Naive thymus-derived CD4-positive, alpha-beta T cell (primary cell): ENCODE results near the gene UGT1A5. TPM values are rescaled to one million over a fixed set of nuclear protein-coding genes. Genes with fewer than 3 reads are reported as not detected.

ENCODE experiments used
- ATAC-seq: fragments of 150-1000 bp; cut with Tn5 transposase; 2 replicates; pipeline ENCODE4 v1.10.0; 2021; ENCODE audit warnings: mild to moderate bottlenecking, moderate library complexity
- CTCF ChIA-PET: fragments of 350-600 bp; sonication (Branson Sonifier 250); formaldehyde crosslinking; loops from one replicate; lab custom pipeline; 2021; ENCODE audit warnings: antibody characterized with exemption; lab: Charles Lee
- POLR2A ChIA-PET: fragments of 350-600 bp; sonication (Branson Sonifier 250); formaldehyde crosslinking; loops from one replicate; lab custom pipeline; 2021; ENCODE audit warnings: antibody characterized with exemption, inconsistent platforms; lab: Charles Lee
- DNase-seq, 9 donors: peaks; one replicate each; pipeline versions ENCODE4 v3.0.0 to v3.0.0-alpha.2; 2020 to 2022; ENCODE audit warnings: mixed read lengths in 1 of 9
- H3K27ac ChIP-seq: one replicate; pipeline ENCODE4 v1.7.0; 2013; ENCODE audit warnings: mild to moderate bottlenecking, low read depth, low read length, moderate library complexity
- H3K27me3 ChIP-seq, 2 donors: one replicate each; pipeline ENCODE4 v1.7.0; 2013; ENCODE audit warnings: low read length in 2 of 2, mild to moderate bottlenecking in 2 of 2, moderate library complexity in 2 of 2; ENCODE audit not compliant: control insufficient read depth in 2 of 2, insufficient read depth in 2 of 2
- H3K36me3 ChIP-seq, 3 experiments: 1 replicate in 2 of 3; 2 replicates in 1 of 3; pipeline ENCODE4 v1.7.0; 2013; ENCODE audit warnings: low read length in 3 of 3, mild to moderate bottlenecking in 3 of 3, moderate library complexity in 1 of 3; ENCODE audit not compliant: insufficient read depth in 3 of 3, control insufficient read depth in 2 of 3
- H3K4me1 ChIP-seq, 2 donors: one replicate each; pipeline ENCODE4 v1.7.0; 2013; ENCODE audit warnings: low read length in 2 of 2, mild to moderate bottlenecking in 2 of 2, moderate library complexity in 1 of 2; ENCODE audit not compliant: control insufficient read depth in 2 of 2, insufficient read depth in 2 of 2
- H3K4me3 ChIP-seq: 2 replicates; pipeline ENCODE4 v1.7.0; 2013; ENCODE audit warnings: mild to moderate bottlenecking, low read length
- H3K9me3 ChIP-seq, 3 experiments: 1 replicate in 2 of 3; 2 replicates in 1 of 3; pipeline ENCODE4 v1.7.0; 2013; ENCODE audit warnings: low read length in 3 of 3; ENCODE audit not compliant: control insufficient read depth in 2 of 3
- H3K27ac Mint-ChIP-seq, 9 donors: one replicate each; pipeline ENCODE4 v1.8.0; 2020 to 2022; ENCODE audit warnings: mixed read lengths in 9 of 9, mild to moderate bottlenecking in 8 of 9, moderate library complexity in 5 of 9, inconsistent platforms in 2 of 9
- H3K27me3 Mint-ChIP-seq, 5 donors: one replicate each; pipeline ENCODE4 v1.8.0; 2021 to 2022; ENCODE audit warnings: mixed read lengths in 5 of 5, mild to moderate bottlenecking in 1 of 5
- H3K36me3 Mint-ChIP-seq, 5 donors: one replicate each; pipeline ENCODE4 v1.8.0; 2020 to 2022; ENCODE audit warnings: mixed read lengths in 5 of 5, mild to moderate bottlenecking in 3 of 5, inconsistent platforms in 1 of 5
- H3K4me1 Mint-ChIP-seq, 7 donors: one replicate each; pipeline ENCODE4 v1.8.0; 2020 to 2022; ENCODE audit warnings: mixed read lengths in 7 of 7, mild to moderate bottlenecking in 3 of 7, inconsistent platforms in 1 of 7
- H3K4me3 Mint-ChIP-seq, 10 donors: one replicate each; pipeline ENCODE4 v1.8.0; 2020 to 2022; ENCODE audit warnings: mild to moderate bottlenecking in 10 of 10, mixed read lengths in 10 of 10, moderate library complexity in 6 of 10, inconsistent platforms in 2 of 10
- H3K9me3 Mint-ChIP-seq, 11 donors: one replicate each; pipeline ENCODE4 v1.8.0; 2020 to 2022; ENCODE audit warnings: mixed read lengths in 11 of 11, mild to moderate bottlenecking in 4 of 11, inconsistent platforms in 1 of 11, moderate library complexity in 1 of 11
- intact Hi-C, 2 donors: fragments of 100-400 bp; cut with micrococcal nuclease; formaldehyde crosslinking; loops; one replicate each; pipeline ENCODE4 v1.15.1; 2023
- polyA plus RNA-seq, 2 donors: library from polyadenylated mRNA; unstranded; fragments of 300-500 nt; fragmentation: Illumina TruSeq; gene quantifications; one replicate each; pipeline ENCODE4 v1.2.3, GENCODE V29; 2021
- total RNA-seq, 6 experiments: library from RNA in 5 of 6; stranded (reverse) in 5 of 6; gene quantifications; 1 replicate in 5 of 6; 2 replicates in 1 of 6; pipeline ENCODE4 v1.2.3 and lab custom pipeline; 2021 to 2026

Gene UGT1A5
- total and polyA plus RNA-seq, 7 experiments from 2014 or later: not detected

DNA sequence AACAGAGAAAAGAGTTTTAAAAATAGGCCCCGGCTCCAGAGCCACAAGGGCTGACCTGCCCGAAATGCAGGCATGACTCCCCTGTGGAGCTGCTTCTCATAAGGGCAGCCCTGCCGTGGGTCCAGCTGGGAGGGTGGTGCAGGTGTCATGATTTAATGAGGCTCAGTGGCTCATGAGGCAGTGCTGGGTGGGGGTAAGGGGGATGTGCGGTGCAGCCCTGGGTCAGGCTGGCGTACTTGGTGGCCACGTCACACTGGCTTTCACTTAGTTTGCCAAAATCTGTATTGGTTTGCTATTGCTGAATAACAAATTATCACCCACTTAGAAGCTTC lies 108.0 kb downstream of the UGT1A5 start:
- POLR2A ChIA-PET: no interaction called here
- H3K4me1 ChIP-seq: no peaks in the 10 kb centered on the region
- H3K36me3 ChIP-seq: no peaks in the 10 kb centered on the region
- DNase-seq (no peak), ATAC-seq (no peak)
- Mint-ChIP-seq H3K27me3 (peaks cover 0 to 16% (median 5%) of the 10 kb centered on the region in 5 donors), H3K4me1 (no peaks in the 10 kb centered on the region), H3K4me3 (no peak overlapping the region), H3K36me3 (no peaks in the 10 kb centered on the region), H3K9me3 (peaks cover 0 to 4% (median 0%) of the 10 kb centered on the region in 11 donors), H3K27ac (peak overlapping the region in 1 of 9 donors; percentile 72)
- intact Hi-C loops: no loop called here
- H3K27ac ChIP-seq: no peak overlapping the region
- no peaks in the 10 kb centered on the region for H3K9me3 ChIP-seq
- no peak overlapping the region for H3K4me3 ChIP-seq
- CTCF ChIA-PET: no interaction called here
- H3K27me3 ChIP-seq: no peaks in the 10 kb centered on the region

DNA sequence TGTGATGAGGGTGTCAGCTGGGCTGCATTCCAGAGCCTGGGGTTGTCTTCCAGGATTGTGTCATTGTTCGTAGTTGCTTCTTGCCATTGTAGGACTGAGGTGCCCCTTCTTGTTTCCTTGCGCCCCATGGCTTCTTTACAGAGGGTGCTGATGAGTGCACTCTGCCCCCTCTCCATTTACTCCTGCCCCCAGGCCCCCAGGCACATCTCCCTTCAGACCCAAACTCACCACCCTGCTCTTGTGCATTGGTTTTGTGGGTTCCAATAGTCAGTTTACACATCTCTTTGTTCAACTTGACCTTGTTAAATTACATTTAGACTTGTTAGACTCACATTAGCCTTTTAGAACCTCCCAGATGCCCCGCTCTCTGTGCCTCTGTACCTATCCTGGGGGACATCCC lies 108.5 kb downstream of the UGT1A5 start:
- Mint-ChIP-seq H3K4me1 (no peaks in the 10 kb centered on the region), H3K27ac (no peak overlapping the region), H3K27me3 (peaks cover 0 to 15% (median 5%) of the 10 kb centered on the region in 5 donors), H3K4me3 (no peak overlapping the region), H3K36me3 (no peaks in the 10 kb centered on the region), H3K9me3 (peaks cover 0 to 4% (median 0%) of the 10 kb centered on the region in 11 donors)
- Histone ChIP-seq H3K4me3 (no peak overlapping the region), H3K4me1 (no peaks in the 10 kb centered on the region), H3K9me3 (no peaks in the 10 kb centered on the region), H3K27ac (no peak overlapping the region), H3K36me3 (no peaks in the 10 kb centered on the region), H3K27me3 (no peaks in the 10 kb centered on the region)
- intact Hi-C loops: no loop called here
- ChIA-PET POLR2A (no interaction called here), CTCF (no interaction called here)
- DNase-seq (no peak), ATAC-seq (no peak)

- ATAC-seq: no peak
- ChIA-PET POLR2A (no interaction called here), CTCF (no interaction called here)
- Mint-ChIP-seq H3K36me3 (no peaks in the 10 kb centered on the region), H3K4me3 (no peak overlapping the region), H3K27ac (no peak overlapping the region), H3K9me3 (peaks cover 0 to 4% (median 0%) of the 10 kb centered on the region in 11 donors), H3K4me1 (no peaks in the 10 kb centered on the region), H3K27me3 (peaks cover 0 to 16% (median 5%) of the 10 kb centered on the region in 5 donors)
- H3K9me3 ChIP-seq: no peaks in the 10 kb centered on the region
- H3K4me3 ChIP-seq: no peak overlapping the region
- H3K27me3 ChIP-seq: no peaks in the 10 kb centered on the region
- no peak for DNase-seq
- intact Hi-C loops: no loop called here
- no peaks in the 10 kb centered on the region for H3K36me3 ChIP-seq
- H3K27ac ChIP-seq: no peak overlapping the region
- H3K4me1 ChIP-seq: no peaks in the 10 kb centered on the region
Measured at GRCh38 chr2:233821709-233822100, 109.0 kb downstream of the UGT1A5 start.

DNA sequence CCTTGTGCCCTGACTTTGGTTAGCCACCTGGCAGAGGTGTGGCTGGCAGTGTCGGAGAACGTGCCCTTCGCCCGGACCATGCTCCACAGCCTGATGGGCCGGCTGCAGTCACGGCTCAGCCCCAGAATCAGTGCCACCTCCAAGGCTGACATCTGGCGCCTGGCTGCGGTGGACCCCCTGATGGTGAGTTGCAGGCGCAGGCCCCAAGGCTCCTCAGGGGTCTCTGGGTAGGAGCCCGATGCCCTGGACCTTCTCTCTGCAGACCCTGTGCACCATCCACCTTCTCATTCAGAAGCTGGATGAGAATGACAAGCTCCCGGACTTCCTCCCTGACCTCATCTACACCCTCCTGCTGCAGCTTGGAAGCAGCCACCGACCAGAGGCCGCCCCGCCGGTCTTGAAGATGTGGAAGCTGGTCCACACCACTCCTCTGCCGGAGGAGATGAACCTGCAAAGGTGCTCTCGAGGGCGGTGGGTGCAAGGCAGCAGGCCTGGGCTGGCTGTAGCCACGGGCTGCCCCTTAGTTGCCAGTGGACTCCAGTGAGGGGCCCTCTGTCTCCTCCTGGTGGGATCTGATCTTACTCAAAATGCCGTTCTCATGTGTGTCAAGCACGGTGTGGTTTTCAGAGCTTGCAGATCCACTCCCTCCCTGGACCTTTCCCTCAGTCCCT lies 109.5 kb downstream of the UGT1A5 start:
- CTCF ChIA-PET: no interaction called here
- no peak overlapping the region for H3K27ac Mint-ChIP-seq
- DNase-seq: no peak

More for the DNA sequence above, 109.5 kb downstream of the UGT1A5 start:
- Mint-ChIP-seq H3K9me3 (peaks cover 0 to 4% (median 0%) of the 10 kb centered on the region in 11 donors), H3K4me1 (no peaks in the 10 kb centered on the region), H3K27me3 (peaks cover 0 to 17% (median 5%) of the 10 kb centered on the region in 5 donors), H3K4me3 (no peak overlapping the region), H3K36me3 (no peaks in the 10 kb centered on the region)
- ATAC-seq: no peak
- intact Hi-C loops: no loop called here
- POLR2A ChIA-PET: no interaction called here
- Histone ChIP-seq H3K27me3 (no peaks in the 10 kb centered on the region), H3K36me3 (no peaks in the 10 kb centered on the region), H3K27ac (no peak overlapping the region), H3K9me3 (no peaks in the 10 kb centered on the region), H3K4me3 (no peak overlapping the region), H3K4me1 (no peaks in the 10 kb centered on the region)

Other genes with a start within 250 kb of the UGT1A5 start
- gene USP40, start 146.1 kb upstream of the UGT1A5 start, total RNA-seq: 10 to 100 TPM; 14.4 to 24.3 (median 20.8) TPM
- 1 to 10 TPM; 3.9 to 8.1 TPM for gene USP40, start 146.1 kb upstream of the UGT1A5 start, polyA plus RNA-seq
- gene UGT1A8, start 95.3 kb upstream of the UGT1A5 start, total RNA-seq: not detected
- gene UGT1A8, start 95.3 kb upstream of the UGT1A5 start, polyA plus RNA-seq: not detected
- gene UGT1A10, start 76.5 kb upstream of the UGT1A5 start, total RNA-seq: not detected
- not detected for gene UGT1A10, start 76.5 kb upstream of the UGT1A5 start, polyA plus RNA-seq
- not detected for gene UGT1A9, start 41.0 kb upstream of the UGT1A5 start, total RNA-seq
- not detected for gene UGT1A9, start 41.0 kb upstream of the UGT1A5 start, polyA plus RNA-seq
- gene UGT1A7, start 31.0 kb upstream of the UGT1A5 start, total RNA-seq: not detected
- not detected for gene UGT1A7, start 31.0 kb upstream of the UGT1A5 start, polyA plus RNA-seq
- gene UGT1A6, start 20.0 kb upstream of the UGT1A5 start, total RNA-seq: not detected
- not detected for gene UGT1A6, start 20.0 kb upstream of the UGT1A5 start, polyA plus RNA-seq
- not detected for gene UGT1A4, start 5.8 kb downstream of the UGT1A5 start, total RNA-seq
- not detected for gene UGT1A4, start 5.8 kb downstream of the UGT1A5 start, polyA plus RNA-seq
- not detected for gene UGT1A3, start 16.1 kb downstream of the UGT1A5 start, total RNA-seq
- not detected for gene UGT1A3, start 16.1 kb downstream of the UGT1A5 start, polyA plus RNA-seq
- not detected for gene UGT1A1, start 47.4 kb downstream of the UGT1A5 start, total RNA-seq
- gene UGT1A1, start 47.4 kb downstream of the UGT1A5 start, polyA plus RNA-seq: not detected
- not detected for gene MROH2A, start 65.4 kb downstream of the UGT1A5 start, total RNA-seq
- gene MROH2A, start 65.4 kb downstream of the UGT1A5 start, polyA plus RNA-seq: not detected
- 10 to 100 TPM in 1 of 5 experiments, under 1 TPM in 2, not detected in 2; 0.11 to 67.1 (median 0.27) TPM for gene HJURP, start 141.6 kb downstream of the UGT1A5 start, total RNA-seq
- gene HJURP, start 141.6 kb downstream of the UGT1A5 start, polyA plus RNA-seq: under 1 TPM in 1 of 2 donors, not detected in 1; 0.40 TPM
- gene TRPM8, start 204.5 kb downstream of the UGT1A5 start, total RNA-seq: not detected
- not detected for gene TRPM8, start 204.5 kb downstream of the UGT1A5 start, polyA plus RNA-seq